ENCODE measurements around the gene PRKN. TPM values are rescaled to one million over a fixed set of nuclear protein-coding genes. Genes with fewer than 3 reads are reported as not detected.

Gene PRKN
- 0.14 and 0.91 TPM in 2 replicates for total RNA-seq

DNA sequence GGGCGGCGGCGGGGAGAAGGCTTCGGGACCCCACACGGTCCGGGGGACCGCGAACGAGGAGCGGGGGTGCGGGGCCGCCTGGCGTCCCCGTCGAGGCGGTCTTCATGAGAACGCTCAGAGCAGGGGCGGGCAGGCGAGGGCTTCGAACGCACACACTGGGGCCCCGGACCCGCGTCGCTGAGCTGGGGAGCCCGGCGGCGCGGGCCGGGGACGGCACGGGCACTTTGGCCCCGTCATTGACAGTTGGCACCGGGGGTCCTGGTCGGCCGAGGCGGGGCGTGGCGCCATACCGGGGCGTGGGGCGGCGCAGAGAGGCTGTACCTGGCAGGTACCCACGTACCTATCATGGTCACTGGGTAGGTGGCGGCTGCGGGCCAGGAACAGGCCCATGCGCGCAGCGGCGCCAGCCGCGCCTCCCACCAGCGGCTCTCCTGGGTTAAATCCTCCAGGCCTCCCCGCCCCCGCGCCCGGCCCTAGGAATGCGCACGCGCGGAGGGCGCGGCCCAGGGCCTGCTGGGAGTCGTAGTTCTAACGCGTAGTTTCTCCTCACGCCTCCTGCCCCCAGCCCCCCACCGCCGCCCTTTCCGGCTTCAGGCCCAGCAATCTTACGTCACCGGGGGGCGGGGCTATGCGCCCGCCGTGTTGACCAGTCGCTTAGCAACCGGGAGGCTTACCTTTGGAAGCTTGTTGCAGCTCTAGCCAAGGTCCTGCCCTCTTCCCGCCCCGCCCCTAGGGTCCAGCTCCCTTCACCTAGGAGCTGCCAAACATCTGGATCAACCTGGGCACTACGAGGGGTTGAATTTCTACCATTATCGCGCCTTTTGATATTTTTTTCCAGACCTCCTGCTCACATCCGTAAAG, at the start of gene PRKN, which contains the start of gene PACRG:
TSS of gene PRKN (minus strand) at position 445 of the 861 bp plus-strand sequence.
TSS of gene PACRG (plus strand) at position 653 of the 861 bp plus-strand sequence.
- intact Hi-C loops (cut with micrococcal nuclease): loop anchor here (1.0 to 5.0 kb wide), 3 partner anchors 687 to 1735 kb away; partner anchors contain the start of genes MAP3K4 and QKI

DNA sequence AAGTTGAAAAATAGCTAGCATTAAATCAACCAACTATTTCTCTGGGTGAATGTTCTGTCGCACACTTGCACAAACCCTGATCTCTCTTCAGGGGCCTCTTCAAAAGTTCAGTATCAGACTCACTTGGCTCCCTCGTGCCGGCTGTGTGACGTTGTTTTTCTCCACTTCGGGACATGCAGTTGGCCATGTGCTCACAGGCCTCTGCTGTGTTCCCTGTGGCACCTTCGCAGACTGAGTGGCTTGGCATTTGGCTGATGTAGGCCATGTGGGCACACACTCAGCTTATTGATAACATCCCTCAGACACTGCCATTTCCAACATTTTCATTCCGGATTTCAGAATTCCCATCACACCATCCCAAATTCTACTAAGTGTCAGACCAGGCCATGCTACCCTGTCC, 49.5 kb upstream of the PRKN start:
- intact Hi-C loops (cut with micrococcal nuclease): no loop called here

DNA sequence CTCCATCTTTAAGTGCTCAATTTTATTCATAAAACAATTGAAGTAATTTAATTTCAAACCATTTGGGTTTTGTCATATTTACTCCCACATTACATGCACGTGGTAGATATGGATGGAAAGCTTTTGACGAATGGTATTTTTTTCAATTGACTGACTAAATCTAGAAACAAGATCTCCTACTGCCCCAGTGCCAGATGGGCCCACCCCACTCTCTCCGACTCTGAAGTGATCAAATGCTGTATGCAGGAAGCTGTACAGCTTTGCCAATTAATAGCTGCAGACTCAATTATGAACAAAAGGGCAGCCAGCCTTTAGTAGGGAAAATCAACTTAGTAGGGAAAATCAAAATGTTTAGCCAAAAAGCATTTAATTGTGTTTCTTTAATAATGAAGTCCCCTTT, 46.4 kb upstream of the PRKN start:
- intact Hi-C loops (cut with micrococcal nuclease): no loop called here

DNA sequence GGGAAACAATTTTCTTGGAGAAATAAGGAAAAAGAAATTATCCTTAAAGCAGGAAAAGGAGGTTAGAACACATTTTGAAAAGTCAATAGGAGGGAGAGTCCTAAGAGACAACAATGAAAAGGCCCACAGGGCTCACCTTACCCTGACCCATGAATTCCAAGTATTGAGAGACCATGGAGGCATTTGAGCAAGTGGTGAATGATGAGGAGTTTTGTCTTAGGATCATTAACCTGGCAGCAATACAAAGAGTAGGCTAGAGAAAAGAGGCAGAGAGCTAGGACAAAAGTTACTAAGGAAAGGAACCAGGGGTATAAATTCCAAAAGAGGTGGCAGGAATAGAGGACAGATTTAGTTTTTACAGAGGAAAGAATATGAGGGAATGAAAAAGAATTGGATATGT, 44.9 kb upstream of the PRKN start:
- intact Hi-C loops (cut with micrococcal nuclease): no loop called here

DNA sequence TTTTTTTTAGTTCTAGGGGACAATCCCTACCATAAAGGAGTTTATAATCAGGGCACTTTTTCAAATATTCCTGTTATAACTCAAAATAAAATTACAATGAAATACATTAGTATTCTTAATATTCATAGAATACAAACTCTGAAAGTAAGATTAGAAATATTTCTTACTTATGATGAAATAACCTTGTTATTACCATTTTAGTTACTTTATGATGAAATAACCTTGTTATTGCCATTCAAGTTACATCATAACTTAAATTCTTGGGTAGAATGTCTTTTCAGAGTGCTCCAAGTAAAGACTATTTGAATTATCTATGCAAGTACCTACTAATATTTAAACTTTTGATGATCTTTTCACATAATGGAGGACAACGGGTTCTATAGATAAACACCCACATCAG, 43.4 kb upstream of the PRKN start:
- intact Hi-C loops (cut with micrococcal nuclease): no loop called here

DNA sequence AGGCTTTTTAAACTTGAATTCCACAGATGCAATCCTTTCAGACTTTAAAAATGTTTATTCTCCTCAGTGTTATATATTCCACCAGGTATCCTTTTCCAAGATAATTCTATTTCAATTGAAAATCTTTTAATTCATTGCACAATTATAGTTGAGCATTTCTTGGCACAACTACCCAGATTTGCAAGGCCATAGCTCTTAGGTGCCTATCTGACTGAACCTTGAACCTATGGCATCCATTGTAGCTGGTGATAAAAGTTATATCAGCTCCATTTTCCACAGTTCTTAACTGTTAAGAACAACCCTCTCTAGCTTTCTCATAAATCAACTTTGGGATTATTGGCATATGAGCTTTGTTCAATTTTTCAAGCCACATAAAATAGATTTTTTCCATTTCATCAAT, 42.6 kb upstream of the PRKN start:
- intact Hi-C loops (cut with micrococcal nuclease): no loop called here

DNA sequence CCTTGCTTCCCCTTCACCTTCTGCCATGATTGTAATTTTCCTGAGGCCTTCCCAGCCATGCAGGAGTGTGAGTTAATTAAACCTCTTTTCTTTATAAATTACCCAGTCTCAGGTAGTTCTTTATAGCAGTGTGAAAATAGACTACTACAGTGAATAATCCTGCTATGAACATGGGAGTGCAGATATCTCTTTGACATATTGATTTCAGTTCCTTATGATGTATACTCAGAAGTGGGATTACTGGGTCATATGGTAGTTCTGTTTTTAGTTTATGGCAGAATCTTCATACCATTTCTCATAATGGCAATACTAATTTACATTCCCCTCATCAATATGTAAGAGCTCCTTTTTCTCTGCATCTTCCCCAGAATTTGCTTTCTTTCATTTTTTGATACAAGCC, 26.2 kb upstream of the PRKN start:
- intact Hi-C loops (cut with micrococcal nuclease): no loop called here

DNA sequence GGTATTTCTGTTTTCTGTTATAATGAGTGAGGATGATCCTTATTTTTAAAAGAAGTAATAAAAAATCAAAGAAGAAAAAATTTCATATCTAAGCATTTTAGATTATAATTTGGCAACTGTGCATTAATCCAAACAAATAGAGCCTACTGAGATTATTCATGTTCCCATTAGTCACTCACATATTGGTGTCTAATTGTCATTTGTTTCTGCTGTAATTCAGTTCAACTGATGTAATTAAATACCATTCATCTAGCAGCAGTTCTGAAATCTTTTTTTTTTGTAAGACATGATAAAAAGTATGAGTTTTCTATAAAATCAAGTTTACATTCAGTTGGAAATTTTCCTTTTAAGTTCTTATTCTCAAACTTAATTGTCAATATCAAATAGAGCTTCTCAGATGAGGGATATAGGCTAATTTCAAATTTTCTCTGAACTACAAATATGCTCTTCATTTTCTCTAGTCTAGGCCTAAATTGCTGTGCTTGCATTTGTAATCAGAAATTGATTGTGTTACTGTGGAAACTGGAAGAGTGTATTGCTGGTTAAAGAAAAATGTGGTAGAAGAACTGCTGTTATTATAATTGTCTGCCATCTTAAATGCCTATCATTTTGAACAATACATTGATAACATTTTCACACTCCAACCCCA, 23.8 kb upstream of the PRKN start:
- intact Hi-C loops (cut with micrococcal nuclease): no loop called here

DNA sequence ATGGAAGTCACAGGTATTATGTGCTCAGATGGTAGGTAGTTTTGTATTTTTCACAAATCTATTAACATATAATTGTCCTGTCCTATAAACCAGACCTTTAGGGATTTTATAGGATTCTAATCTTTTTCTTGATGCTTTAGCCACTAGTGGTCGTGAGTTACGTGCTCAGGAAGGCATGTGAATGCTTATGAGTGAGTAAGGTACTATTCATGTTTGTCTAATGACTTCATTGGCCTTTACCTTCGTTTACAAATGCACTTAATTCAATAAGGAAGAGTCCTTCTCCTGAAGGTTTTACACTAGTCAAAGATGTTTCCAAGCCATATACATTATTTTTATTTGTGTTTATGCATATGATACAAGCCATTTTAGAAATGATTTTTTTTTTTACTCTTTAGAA, 23.2 kb upstream of the PRKN start:
- intact Hi-C loops (cut with micrococcal nuclease): no loop called here

DNA sequence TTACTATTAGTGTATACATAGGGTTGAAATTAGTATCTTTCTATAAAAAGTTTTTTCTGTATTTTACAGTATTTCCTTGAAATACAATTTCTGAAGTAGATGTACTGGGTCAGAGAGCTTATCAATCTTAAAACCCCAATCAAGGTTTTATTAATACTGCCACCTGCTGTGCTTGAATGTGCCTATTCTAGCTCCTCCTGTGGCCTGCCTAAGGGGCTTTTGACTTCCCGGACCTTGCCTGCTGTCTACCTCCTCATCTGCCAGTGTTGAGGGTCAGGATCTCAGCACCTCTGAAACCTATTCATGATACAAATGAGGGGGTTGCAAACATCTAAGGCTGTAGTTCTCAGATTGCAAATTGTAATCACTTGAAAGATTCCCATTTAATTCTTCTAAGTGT, 9.4 kb upstream of the PRKN start:
- intact Hi-C loops (cut with micrococcal nuclease): no loop called here

DNA sequence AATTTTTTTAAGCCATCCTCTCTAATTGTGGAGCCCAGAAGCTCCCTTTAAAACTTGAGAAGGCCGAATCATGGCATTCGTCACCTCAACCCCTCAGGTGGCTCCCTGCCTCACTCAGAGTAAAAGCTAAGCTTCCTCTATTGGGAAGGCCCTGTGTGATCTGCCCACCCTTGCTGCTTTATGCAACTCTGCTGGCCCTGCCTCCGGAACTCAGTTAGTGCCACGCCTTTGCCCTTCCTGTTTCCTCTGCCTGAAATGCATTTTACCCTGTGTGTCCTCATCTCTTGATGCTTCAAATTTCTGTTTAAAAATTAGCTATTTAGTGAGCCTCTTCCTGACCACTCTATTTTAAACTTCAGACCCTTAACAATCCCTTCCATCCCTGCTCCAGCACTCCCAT, 5.9 kb upstream of the PRKN start:
- intact Hi-C loops (cut with micrococcal nuclease): no loop called here

DNA sequence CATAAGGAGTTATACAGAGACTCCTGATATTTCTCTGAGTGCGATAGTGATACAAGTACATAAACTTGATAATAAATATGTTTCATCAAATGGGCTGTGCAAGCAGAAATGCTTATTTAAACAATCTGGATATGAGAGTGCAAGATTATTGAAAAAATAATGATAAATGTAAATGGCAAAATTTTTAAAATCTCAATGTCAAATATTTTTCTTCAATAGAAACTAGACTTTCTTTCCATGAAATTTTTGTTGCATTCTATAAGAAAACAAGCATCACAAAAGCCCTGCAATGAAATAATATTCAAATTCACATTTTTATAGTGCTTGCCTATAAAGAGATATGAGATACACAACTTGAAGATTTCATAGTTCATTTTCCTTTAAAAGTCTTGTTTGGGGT, 2.9 kb upstream of the PRKN start:
- intact Hi-C loops (cut with micrococcal nuclease): no loop called here

DNA sequence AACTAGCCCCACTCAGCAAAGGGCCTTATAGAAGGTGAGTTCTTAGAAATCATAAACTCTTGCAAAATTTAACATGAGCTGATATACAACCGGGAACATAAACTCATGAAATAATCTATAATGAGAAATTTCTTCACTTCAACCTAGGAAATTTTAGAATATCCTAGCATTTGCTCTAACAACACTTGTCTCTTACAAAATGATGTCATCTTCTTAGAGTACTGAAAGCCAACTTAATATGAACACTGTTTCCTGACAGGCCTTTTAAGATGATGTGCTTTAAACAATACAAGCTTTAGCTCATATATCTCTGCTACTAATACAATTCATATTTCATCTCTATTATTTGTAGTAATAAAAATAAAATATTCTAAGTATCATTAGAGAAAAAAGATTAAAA, 1.1 kb upstream of the PRKN start:
- intact Hi-C loops (cut with micrococcal nuclease): loop anchor here (5.0 kb wide), 1 partner anchor 1736 kb away; the partner anchor contains the start of gene MAP3K4

DNA sequence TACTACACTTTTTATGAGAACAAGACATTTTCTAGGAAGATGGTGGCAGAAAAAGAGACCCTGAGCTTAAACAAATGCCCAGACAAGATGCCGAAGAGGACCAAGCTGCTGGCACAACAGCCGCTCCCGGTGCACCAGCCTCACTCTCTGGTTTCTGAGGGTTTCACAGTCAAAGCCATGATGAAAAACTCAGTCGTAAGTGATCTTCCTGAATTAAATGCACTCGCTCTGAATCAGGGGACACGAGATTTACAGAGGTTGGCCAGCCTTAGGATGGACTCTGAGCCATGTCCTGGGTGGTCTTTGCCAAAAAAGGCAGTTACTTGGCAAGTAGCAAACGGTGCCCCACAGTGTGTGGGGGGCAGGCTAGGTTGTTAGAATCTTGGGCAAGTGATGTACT, 631 bp upstream of the PRKN start:
- intact Hi-C loops (cut with micrococcal nuclease): loop anchor here (5.0 kb wide), 1 partner anchor 1736 kb away; the partner anchor contains the start of gene MAP3K4

DNA sequence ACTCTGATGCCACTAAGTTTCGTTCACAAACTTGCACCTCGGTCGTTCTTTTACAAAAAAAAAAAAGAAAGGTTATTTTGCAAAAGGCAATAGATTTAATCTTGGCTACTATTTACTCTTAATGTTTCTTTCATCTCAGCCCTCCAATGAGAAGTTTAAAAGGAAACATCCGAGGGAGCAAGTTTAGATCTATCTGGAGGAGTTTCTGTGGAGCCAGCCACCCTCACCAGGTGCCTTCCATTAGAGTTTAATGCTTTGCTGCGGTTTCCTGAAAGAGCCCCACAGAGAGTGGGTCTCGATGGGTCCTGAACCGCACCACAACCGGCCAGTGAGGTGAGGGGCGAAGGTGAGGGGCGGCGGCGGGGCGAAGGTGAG, 632 bp downstream of the PRKN start:
- intact Hi-C loops (cut with micrococcal nuclease): loop anchor here (1.0 to 5.0 kb wide), 3 partner anchors 687 to 1735 kb away; partner anchors contain the start of genes MAP3K4 and QKI

DNA sequence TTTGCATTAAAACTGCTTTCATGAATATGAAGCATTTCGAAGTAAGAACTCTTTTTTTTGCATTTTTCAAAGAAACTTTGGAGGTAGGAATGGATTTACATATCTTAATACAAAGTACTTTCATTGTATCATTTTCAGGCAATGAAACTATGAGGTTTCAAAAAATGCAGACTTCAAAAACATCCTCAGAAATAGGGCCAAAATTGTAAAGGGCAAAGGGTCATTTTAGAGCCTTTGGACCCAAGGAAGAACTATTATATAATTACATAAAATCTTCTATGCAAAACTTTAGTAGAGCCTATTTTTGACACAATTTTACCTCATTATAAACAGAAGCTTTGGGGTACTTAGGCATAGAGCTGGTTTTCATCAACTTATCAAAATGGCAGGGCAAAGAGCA, 4.9 kb downstream of the PRKN start:
- intact Hi-C loops (cut with micrococcal nuclease): no loop called here

DNA sequence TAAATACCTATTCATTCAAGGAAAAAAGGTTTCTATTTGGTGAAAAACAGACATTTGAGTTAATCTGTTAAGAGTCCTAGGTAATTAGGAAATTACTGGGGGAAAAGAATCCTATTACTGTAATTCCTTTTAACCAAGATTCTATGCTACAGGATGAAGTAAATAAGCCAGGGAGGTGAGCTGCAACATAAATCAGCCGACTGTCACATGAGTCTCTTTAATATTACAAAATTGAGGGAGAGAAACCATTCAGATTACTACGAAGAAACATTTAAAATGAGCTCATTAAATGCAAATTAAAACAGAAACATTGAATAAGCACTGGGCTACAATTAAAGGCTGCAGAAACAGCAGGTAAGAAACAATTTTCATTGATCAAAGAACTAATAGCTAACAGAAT, 5.3 kb downstream of the PRKN start:
- intact Hi-C loops (cut with micrococcal nuclease): no loop called here

DNA sequence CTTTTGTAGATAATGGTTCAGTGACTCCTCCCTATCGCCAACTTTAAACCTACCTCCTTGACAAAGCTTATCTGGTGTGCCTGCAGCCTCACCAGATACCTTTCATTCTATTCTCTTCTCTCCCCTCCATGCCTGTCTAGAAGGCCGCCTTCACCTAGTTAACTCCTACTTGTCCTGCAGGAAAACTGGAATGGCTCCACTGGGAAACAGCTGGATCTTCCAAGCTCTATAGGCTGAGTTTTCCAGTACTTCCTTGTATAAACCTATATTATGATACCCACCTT, 6.2 kb downstream of the PRKN start:
- intact Hi-C loops (cut with micrococcal nuclease): no loop called here

DNA sequence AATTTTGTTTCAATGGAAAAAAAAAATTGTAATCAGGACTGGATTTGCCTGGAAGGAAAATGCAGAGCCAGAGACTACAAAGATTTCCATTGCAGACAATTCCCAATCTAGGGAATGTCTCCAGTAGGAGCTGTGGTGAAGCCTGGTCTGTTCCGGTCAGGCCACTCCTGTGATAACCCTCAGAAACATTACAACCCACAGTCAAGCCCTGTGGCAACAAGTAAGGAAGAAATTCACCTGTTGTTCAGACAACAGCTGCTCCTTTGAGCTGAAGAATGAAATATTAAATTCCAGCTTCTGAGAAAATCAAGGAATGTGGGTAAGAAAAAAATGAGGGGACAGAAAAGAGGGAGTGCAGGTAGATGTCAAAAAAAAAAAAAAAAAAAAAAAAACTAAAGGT, 8.0 kb downstream of the PRKN start:
- intact Hi-C loops (cut with micrococcal nuclease): no loop called here

DNA sequence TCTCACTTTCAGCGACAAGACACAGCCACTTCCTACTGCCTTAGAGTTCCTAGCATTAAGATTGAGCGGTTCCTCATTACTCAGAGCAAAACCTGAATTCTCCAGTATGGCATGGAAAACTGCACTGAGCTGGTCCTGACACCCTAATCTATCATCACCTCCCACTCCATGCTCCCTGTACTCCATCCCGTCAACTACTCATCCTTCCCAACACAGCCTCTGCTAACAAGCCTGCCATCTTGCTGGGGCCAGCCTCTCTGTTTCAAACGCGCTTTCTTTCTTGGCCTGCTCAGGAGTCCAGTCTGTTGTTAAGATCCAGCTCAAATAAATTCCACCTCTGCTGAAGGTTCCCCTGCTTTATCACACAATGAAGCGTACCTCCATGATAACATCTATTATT, 12.0 kb downstream of the PRKN start:
- intact Hi-C loops (cut with micrococcal nuclease): no loop called here

DNA sequence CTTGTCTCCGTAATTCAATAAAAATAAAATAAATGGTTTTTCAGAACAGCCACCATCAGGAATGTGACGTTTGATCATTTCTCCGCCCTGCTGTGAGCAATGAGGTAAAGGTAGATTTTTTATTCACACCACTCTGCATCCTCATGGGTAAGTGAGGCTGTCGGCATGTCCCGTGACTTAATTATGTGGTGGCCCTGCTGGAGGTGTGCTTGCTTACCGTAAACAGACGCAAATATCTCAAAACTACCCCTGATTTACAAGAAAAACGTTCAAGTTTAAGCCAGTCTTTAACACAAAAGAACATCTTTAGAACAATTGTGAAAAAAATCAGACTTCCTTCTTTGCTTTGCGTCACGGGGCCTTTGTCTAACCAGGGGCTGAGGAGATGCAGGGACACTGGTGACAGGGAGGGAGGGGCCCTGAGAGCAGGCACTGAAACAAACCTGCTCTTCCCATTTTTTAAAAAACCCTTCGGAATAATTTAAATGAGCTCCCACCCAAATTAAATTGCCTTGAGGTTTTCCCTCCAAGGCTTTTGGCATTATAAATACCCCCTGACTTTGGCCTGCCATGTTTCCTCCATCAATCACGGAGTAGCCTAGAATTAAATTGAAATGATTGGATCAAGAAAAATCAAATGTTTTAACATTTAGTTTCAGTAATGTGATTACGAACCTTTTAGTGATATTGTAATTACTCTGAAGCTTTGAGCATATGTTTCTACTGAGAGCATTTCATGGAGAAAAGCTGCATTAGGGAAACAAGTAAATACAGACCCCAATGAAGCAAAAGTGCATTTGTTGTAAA, 13.4 kb downstream of the PRKN start:
- intact Hi-C loops (cut with micrococcal nuclease): no loop called here

DNA sequence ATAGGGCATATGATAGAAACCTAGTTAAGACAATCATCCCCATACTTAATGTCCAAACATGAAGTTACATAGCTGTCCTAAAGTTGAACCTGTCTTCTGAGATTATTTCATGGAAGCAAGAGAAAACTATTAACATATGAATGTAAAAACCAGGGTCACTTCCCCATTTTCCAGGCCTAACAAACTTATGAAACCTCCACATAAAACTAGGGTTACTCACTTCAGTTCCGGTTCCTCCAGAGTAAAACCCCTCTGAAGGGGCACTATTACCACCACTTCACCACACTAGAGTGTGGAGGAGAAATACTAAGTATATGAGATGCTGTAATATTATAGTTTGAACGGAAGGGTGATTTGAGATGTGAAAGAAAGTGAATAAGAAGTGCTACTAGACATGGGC, 14.9 kb downstream of the PRKN start:
- intact Hi-C loops (cut with micrococcal nuclease): no loop called here
